Prostate gland (tissue), 2 donors: ENCODE results near the gene ATG4B.

ENCODE experiments used
- POLR2A ChIP-seq: fragments of 450-650 bp; IDR thresholded peaks from one replicate; pipeline ENCODE4 v1.6.1; 2016; ENCODE audit warnings: antibody characterized with exemption, mild to moderate bottlenecking
- TF ChIP-seq, protein P1 (sequence below), 4 experiments: fragments of 200-600 bp in 2 of 4; fragments of 450-650 bp in 2 of 4; sonication (generic) in 2 of 4; IDR thresholded peaks; 1 replicate in 3 of 4; 2 replicates in 1 of 4; pipeline ENCODE4 v1.5.1; 2016 to 2019; ENCODE audit warnings: antibody characterized with exemption in 4 of 4, mild to moderate bottlenecking in 2 of 4, moderate library complexity in 2 of 4

DNA sequence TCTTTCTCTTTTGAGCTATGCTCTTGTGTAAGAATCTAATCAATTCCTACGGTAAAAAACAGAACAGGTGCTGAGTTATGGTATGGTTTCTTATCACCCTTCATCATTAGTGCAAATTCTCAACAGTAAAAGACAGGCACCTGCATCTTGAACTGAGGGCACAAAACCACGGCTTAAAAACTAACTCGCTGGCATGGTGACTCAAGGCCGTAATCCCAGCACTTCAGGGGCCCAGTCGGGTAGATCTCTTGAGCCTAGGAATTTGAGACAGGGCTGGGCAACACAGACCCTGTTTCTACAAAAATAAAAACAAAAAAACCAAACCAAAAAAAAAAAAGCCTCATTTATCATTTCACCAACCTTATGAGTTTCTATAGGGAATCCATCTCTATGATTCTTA lies 33.8 kb upstream of the ATG4B start:
- TF ChIP-seq POLR2A: no peak
- TF ChIP-seq, protein P1, sequence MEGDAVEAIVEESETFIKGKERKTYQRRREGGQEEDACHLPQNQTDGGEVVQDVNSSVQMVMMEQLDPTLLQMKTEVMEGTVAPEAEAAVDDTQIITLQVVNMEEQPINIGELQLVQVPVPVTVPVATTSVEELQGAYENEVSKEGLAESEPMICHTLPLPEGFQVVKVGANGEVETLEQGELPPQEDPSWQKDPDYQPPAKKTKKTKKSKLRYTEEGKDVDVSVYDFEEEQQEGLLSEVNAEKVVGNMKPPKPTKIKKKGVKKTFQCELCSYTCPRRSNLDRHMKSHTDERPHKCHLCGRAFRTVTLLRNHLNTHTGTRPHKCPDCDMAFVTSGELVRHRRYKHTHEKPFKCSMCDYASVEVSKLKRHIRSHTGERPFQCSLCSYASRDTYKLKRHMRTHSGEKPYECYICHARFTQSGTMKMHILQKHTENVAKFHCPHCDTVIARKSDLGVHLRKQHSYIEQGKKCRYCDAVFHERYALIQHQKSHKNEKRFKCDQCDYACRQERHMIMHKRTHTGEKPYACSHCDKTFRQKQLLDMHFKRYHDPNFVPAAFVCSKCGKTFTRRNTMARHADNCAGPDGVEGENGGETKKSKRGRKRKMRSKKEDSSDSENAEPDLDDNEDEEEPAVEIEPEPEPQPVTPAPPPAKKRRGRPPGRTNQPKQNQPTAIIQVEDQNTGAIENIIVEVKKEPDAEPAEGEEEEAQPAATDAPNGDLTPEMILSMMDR (IDR thresholded peaks at IDR 0.05): no peak
